Pulmonary artery endothelial cell (primary cell): ENCODE data around the gene GLG1. TPM values are rescaled to one million over a fixed set of nuclear protein-coding genes. Genes with fewer than 3 reads are reported as not detected.
"Not testable (repeated sequence)": the region's sequence is repeated elsewhere in the genome, so short reads cannot be mapped to it uniquely, and the experiment has no call there.

Experiments
- DNase-seq: peaks from one replicate; pipeline ENCODE4 v3.0.0-alpha.2; 2011; ENCODE audit warnings: low read depth, low spot score
- total RNA-seq: library from RNA; depleted of rRNA; stranded (reverse); fragments of >200 nt; gene quantifications from 2 replicates; pipeline ENCODE4 v1.2.3, GENCODE V29; 2014

GLG1 gene
- total RNA-seq, 1 donor from 2014 or later = 112 TPM

- DNase-seq = not testable (repeated sequence)
Observed at GRCh38 chr16:74410057-74410957, 196.6 kb downstream of the GLG1 start.

GRCh38 chr16:74409185-74409981, 197.5 kb downstream of the GLG1 start:
- DNase-seq = not testable (repeated sequence)

- not testable (repeated sequence) for DNase-seq
Observed at GRCh38 chr16:74407362-74407705, 199.6 kb downstream of the GLG1 start.

- not testable (repeated sequence) for DNase-seq
Observed at GRCh38 chr16:74406600-74407361, 200.1 kb downstream of the GLG1 start.

GRCh38 chr16:74404148-74404933, 202.6 kb downstream of the GLG1 start:
- not testable (repeated sequence) for DNase-seq

- DNase-seq = not testable (repeated sequence)
Observed at GRCh38 chr16:74400238-74400637, 206.7 kb downstream of the GLG1 start.

- not testable (repeated sequence) for DNase-seq
Observed at GRCh38 chr16:74398212-74398895, 208.6 kb downstream of the GLG1 start.

Other genes starting within 250 kb of the GLG1 start
- gene NPIPB15, start 230.8 kb downstream of the GLG1 start, total RNA-seq = 0.33 TPM in 1 of 2 replicates, not detected in the other
- gene CLEC18B, start 185.6 kb downstream of the GLG1 start, total RNA-seq = 0.04 TPM in 1 of 2 replicates, not detected in the other
- gene RFWD3, start 59.8 kb upstream of the GLG1 start, total RNA-seq = 31.7 and 35.5 TPM in 2 replicates
- gene MLKL, start 93.7 kb upstream of the GLG1 start, total RNA-seq = 23.5 and 45.2 TPM in 2 replicates
- not detected in 2 replicates for gene FA2H, start 167.7 kb upstream of the GLG1 start, total RNA-seq